ENCODE data around the gene COA1.

Gene COA1

DNA sequence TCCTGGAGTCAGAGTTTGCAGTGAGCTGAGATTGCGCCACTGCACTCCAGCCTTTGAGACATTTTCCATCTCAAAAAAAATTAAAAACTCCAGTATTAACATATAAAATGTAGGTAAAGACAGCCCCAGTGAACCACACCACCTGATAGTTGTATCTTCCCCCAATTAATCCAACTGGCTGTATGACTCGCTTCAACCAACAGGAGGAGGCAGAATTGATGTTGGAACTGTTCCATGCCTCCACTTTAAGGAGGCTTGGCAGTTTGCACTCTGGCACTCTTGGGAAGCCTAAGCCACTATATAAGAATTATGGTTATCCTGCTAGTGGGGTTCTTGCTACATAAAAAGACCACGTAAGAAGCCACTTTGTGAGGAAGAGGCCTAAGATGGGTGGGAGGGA is 73.7 kb downstream of the COA1 start:
- no peak; the same call in 1 of the 2 replicates for TF ChIP-seq CTCF (IDR thresholded peaks at IDR 0.05; ENCODE audit: low read depth, low read length)
- Histone ChIP-seq H3K27me3 (no peaks in the 10 kb centered on the region), H3K36me3 (peaks cover 5% of the 10 kb centered on the region), H3K4me3 (ENCODE audit: low read depth, low read length) (no peak overlapping the region), H3K9me3 (no peaks in the 10 kb centered on the region), H3K4me1 (no peaks in the 10 kb centered on the region; the same call in 1 of the 2 replicates)
- no peak for DNase-seq

DNA sequence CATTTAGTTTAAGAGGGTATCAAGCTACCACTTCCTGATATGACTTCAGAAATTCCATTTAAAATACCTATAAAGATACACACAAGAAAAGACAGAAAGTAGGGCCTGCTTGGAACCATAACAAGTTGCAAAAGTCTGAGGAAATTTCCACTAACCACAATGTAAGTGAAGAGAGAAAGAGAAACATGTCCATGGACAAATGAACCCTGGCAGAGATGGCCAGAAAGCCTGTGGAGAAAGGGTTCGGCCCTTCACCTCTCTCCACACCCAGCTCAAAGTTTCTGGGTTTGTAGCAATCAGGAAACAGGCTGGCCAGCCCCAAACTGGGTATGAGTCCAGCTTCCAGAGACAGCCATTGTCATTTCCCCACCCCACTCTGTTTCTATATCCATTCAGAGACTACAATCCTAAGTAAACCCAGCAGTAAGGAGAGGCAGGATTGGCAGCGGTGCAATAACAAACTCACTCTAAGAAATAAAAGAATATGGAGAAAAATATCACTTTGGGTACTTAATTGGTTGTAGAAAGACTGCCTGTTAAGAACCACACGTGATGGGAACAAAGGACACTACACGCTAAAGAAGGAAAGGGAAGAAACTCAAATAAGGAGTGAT is 75.3 kb downstream of the COA1 start:
- H3K27me3 ChIP-seq, result no peaks in the 10 kb centered on the region
- no peak for TF ChIP-seq CTCF (IDR thresholded peaks at IDR 0.05; ENCODE audit: low read depth, low read length)
- DNase-seq, result no peak
- H3K4me3 ChIP-seq (ENCODE audit: low read depth, low read length), result no peak overlapping the region
- H3K9me3 ChIP-seq, result no peaks in the 10 kb centered on the region
- peaks cover 3% of the 10 kb centered on the region; the same call in 1 of the 2 replicates for H3K4me1 ChIP-seq
- peaks cover 11% of the 10 kb centered on the region for H3K36me3 ChIP-seq

- peaks cover 4% of the 10 kb centered on the region for H3K4me1 ChIP-seq
- no peak for TF ChIP-seq CTCF (IDR thresholded peaks at IDR 0.05; ENCODE audit: low read depth, low read length)
Measured at GRCh38 chr7:43653466-43653865, 75.9 kb downstream of the COA1 start.

GRCh38 chr7:43652364-43652763 is 77.0 kb downstream of the COA1 start:
- Histone ChIP-seq H3K27me3 (no peaks in the 10 kb centered on the region), H3K4me1 (peaks cover 15% of the 10 kb centered on the region), H3K4me3 (ENCODE audit: low read depth, low read length) (no peak overlapping the region), H3K36me3 (peaks cover 15% of the 10 kb centered on the region), H3K9me3 (no peaks in the 10 kb centered on the region)
- no peak for TF ChIP-seq CTCF (IDR thresholded peaks at IDR 0.05; ENCODE audit: low read depth, low read length)
- no peak for DNase-seq

More at GRCh38 chr7:43653466-43653865, 75.9 kb downstream of the COA1 start:
- Histone ChIP-seq H3K4me3 (ENCODE audit: low read depth, low read length) (no peak overlapping the region), H3K9me3 (no peaks in the 10 kb centered on the region), H3K27me3 (no peaks in the 10 kb centered on the region), H3K36me3 (peaks cover 11% of the 10 kb centered on the region)
- DNase-seq, result no peak

- Histone ChIP-seq H3K9me3 (no peaks in the 10 kb centered on the region), H3K36me3 (peaks cover 32% of the 10 kb centered on the region), H3K27me3 (no peaks in the 10 kb centered on the region), H3K4me1 (peaks cover 18% of the 10 kb centered on the region), H3K4me3 (ENCODE audit: low read depth, low read length) (no peak overlapping the region)
- no peak for DNase-seq
- no peak for TF ChIP-seq CTCF (IDR thresholded peaks at IDR 0.05; ENCODE audit: low read depth, low read length)
Measured at GRCh38 chr7:43650457-43651052, 78.8 kb downstream of the COA1 start.

DNA sequence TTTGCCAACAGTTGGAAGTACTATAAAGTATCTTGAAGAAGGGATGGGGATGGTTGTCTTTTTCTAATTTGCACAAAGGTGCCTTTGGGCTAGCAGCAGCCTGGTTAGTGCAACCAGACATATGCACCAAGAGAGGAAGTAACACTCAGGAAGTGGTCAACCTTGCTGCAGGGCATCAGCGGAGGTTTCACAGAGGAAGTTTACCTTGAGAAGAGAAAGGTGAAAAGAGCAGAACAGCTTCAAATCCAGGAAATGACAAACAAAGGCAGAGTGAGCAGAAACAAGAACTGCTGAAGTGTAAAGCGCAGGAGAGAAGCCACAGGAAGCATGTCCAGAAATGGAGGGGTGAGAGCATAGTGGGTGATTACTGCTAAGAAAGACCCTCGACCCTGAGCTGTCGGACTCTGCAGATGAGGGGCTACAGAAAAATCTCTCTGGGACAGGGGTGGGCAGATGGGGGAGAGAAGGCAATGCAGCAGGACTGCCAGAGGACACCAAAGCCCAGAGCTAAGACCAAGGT is 79.5 kb downstream of the COA1 start:
- no peak overlapping the region for H3K4me3 ChIP-seq (ENCODE audit: low read depth, low read length)
- H3K27me3 ChIP-seq, result no peaks in the 10 kb centered on the region
- DNase-seq, result no peak
- no peaks in the 10 kb centered on the region for H3K9me3 ChIP-seq
- H3K4me1 ChIP-seq, result peaks cover 18% of the 10 kb centered on the region
- TF ChIP-seq CTCF (IDR thresholded peaks at IDR 0.05; ENCODE audit: low read depth, low read length), result no peak
- peaks cover 38% of the 10 kb centered on the region for H3K36me3 ChIP-seq
